GM12864 (cell line): Measurements from ENCODE around the gene MCMBP.

Experiments
- DNase-seq: peaks from one replicate; pipeline ENCODE4 v3.0.0-alpha.2; 2011; ENCODE audit warnings: low read depth
- H3K4me3 ChIP-seq: 2 replicates; pipeline ENCODE4 v1.5.1; 2011; ENCODE audit warnings: mild to moderate bottlenecking, low read depth, low read length, control low read depth
- CTCF ChIP-seq: IDR thresholded peaks from 2 replicates; pipeline ENCODE4 v1.5.1; 2011; ENCODE audit warnings: low read depth, mild to moderate bottlenecking, moderate library complexity, low read length, control low read depth, inconsistent platforms; ENCODE audit errors: missing control alignments

The MCMBP gene

GRCh38 chr10:119827430-119827829 is 45.2 kb downstream of the MCMBP start:
- H3K4me3 ChIP-seq = no peak overlapping the region
- DNase-seq = no peak
- TF ChIP-seq CTCF = no peak

DNA sequence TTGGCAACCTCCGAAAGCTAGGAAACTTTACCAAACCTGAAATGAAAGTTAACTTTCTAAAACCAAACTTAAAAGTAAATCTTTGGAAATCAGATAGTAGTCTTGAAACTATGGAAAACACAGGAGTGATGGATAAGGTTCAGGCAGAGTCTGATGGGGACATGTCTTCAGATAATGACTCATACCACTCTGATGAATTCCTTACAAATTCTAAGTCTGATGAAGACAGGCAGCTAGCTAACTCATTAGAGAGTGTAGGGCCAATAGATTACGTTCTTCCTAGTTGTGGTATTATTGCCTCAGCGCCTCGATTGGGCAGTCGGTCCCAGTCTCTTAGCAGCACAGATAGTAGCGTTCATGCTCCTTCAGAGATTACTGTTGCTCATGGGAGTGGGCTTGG is 45.9 kb downstream of the MCMBP start:
- no peak for DNase-seq
- no peak for TF ChIP-seq CTCF
- no peak overlapping the region for H3K4me3 ChIP-seq

GRCh38 chr10:119824299-119824698 is 48.3 kb downstream of the MCMBP start:
- H3K4me3 ChIP-seq = no peak overlapping the region
- TF ChIP-seq CTCF = no peak
- DNase-seq = no peak

DNA sequence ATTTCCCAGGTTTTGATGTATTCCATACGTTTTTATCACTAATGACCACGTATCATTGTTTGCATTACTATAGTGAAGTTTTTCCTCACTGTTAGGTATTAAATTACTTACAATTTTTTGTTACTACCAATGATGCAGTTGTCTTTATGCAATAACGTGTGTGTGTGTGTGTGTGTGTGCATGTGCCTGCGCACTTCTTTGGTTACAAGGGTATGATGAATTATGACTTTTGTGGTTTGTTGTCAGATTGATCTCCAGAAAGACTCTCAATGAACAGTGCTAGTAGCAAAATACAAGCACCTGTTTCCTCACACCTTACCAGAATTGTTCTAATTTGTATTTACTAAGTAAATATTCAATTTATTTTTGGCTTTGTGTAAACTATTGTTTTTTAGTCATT is 51.5 kb downstream of the MCMBP start:
- no peak for TF ChIP-seq CTCF
- DNase-seq = no peak
- no peak overlapping the region for H3K4me3 ChIP-seq

DNA sequence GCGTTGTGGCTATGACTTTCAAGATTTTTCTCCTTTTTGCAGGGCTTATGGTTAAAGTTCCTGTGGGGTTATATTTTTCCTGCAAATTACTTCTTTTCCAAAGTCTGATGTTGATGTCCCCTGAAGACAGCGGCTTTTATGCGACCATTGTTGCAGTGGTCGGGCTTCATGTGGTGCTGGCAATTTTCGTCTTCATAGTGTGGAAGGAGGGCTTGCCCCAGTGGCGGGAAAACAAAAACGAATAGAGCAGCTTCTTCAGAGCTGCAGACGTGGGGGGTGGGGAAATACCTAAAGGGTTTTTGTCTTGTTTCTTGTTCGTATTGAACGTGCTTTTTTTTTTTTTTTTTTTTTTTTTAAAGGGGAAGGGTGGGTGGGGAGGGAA is 53.8 kb downstream of the MCMBP start:
- no peak for DNase-seq
- TF ChIP-seq CTCF = no peak
- H3K4me3 ChIP-seq = no peak overlapping the region

DNA sequence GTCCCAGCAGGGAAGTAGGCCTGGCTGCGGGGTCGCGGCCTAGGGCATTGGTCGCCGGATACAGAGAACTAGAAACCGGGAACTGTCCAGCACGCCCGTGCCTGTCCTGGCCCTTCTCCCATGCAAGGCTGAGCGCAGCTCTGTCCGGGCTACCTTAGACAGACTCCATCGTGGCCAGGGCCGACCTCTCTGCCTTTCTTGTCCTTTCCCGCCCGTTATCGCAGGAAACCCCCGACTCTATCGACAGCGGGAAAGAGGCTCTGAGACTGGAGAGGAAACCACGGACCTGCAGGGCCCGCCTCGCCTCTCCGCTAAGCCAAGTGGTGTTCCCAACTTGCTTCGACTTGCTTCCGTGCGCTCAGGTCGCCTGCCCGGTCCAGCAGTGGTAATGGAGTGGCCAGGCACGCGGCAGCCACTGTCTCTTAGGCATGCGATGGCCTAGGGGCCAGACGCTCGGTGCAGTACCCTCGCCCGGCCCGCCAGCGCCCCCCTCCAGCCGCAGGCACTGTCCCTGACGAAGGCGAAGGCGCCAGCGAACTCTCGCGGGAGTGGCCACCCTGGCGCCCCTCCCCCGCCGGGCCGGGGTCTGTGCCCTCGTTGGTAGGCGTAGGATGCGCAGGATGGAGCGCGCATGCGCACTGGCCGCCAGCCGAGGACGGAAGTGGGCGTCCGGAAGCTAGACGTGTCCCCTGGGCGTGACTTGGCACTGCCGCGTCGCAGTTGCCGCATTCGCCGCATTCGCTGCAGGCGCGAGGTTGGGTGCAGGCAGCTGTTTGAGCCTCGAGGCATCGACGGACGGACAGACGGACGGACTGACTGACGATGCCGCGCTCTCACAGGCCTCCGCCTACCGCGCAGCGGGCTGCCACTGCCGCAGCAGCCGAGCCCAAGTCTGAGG is 54.4 kb downstream of the MCMBP start:
- H3K4me3 ChIP-seq = no peak overlapping the region
- DNase-seq = no peak
- no peak for TF ChIP-seq CTCF

DNA sequence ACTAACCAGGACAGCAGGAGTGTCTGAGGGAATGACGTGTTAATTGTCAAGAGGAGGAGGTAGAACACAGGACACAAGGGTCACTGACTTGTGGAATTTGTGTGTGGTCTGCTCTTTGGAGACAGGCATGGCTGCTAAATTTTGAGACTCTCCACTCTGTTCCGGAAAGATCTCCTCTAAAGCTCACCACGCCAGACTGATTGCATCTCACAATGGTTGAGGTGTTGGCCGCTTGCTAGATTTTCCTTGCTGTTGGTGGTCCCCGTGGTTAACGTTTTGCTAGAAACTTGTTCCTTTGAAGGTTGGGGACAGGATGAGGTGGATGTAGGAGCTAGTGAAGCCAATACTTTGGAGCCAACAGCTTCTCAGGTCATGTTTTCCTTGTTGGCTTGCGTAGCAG is 57.0 kb downstream of the MCMBP start:
- no peak overlapping the region for H3K4me3 ChIP-seq
- TF ChIP-seq CTCF = no peak
- DNase-seq = no peak
